Measurements from ENCODE around the gene CBLL1. TPM values are rescaled to one million over a fixed set of nuclear protein-coding genes. Genes with fewer than 3 reads are reported as not detected.
A peak's percentile ranks its signal among the peaks of the same experiment; 100 is the strongest.

The CBLL1 gene
- total RNA-seq, 2 donors from 2014 or later: 35.7 to 39.7 TPM

- Mint-ChIP-seq H3K4me3 (no peak overlapping the region), H3K27ac (no peak overlapping the region), H3K9me3 (no peaks in the 10 kb centered on the region), H3K4me1 (no peaks in the 10 kb centered on the region), H3K36me3 (ENCODE audit: low read depth) (no peaks in the 10 kb centered on the region), H3K27me3 (no peaks in the 10 kb centered on the region)
- no peak for ATAC-seq (replicated peaks)
Observed at GRCh38 chr7:107777702-107778101, 33.8 kb downstream of the CBLL1 start.

DNA sequence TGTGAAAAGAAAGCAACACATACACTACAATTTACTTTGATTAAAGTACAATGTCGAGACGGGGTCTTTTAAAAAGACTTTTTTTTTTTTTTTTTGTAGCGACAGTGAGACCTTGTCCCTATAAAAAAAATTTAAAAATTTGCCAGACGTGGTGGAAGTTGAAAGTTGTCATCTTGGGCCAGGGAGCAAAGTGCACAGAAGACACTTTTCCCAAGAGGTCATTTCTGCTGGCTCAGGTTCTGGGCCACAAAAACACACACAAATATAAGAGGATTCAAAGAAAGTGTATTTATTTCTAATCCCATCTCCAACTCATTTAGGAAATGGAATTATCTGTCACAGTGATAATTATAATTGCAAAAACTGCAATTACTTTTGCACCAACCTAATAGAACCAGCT lies 34.3 kb downstream of the CBLL1 start:
- H3K9me3 Mint-ChIP-seq: no peaks in the 10 kb centered on the region
- no peaks in the 10 kb centered on the region for H3K27me3 Mint-ChIP-seq
- H3K4me1 Mint-ChIP-seq: no peaks in the 10 kb centered on the region
- H3K27ac Mint-ChIP-seq: no peak overlapping the region
- no peaks in the 10 kb centered on the region for H3K36me3 Mint-ChIP-seq (ENCODE audit: low read depth)
- no peak overlapping the region for H3K4me3 Mint-ChIP-seq
- no peak for ATAC-seq (replicated peaks)

GRCh38 chr7:107779647-107780099 lies 35.7 kb downstream of the CBLL1 start:
- ATAC-seq (replicated peaks): no peak
- Mint-ChIP-seq H3K27ac (no peak overlapping the region), H3K36me3 (ENCODE audit: low read depth) (no peaks in the 10 kb centered on the region), H3K4me3 (no peak overlapping the region), H3K27me3 (no peaks in the 10 kb centered on the region), H3K4me1 (no peaks in the 10 kb centered on the region), H3K9me3 (no peaks in the 10 kb centered on the region)

GRCh38 chr7:107782374-107782773 lies 38.4 kb downstream of the CBLL1 start:
- no peaks in the 10 kb centered on the region for H3K9me3 Mint-ChIP-seq
- ATAC-seq (replicated peaks): no peak
- peaks cover 10% of the 10 kb centered on the region for H3K4me1 Mint-ChIP-seq

GRCh38 chr7:107783648-107784047 lies 39.7 kb downstream of the CBLL1 start:
- Mint-ChIP-seq H3K36me3 (ENCODE audit: low read depth) (no peaks in the 10 kb centered on the region), H3K9me3 (no peaks in the 10 kb centered on the region), H3K4me3 (no peak overlapping the region), H3K27me3 (no peaks in the 10 kb centered on the region), H3K27ac (no peak overlapping the region), H3K4me1 (peaks cover 18% of the 10 kb centered on the region)
- ATAC-seq (replicated peaks): no peak

More at GRCh38 chr7:107782374-107782773, 38.4 kb downstream of the CBLL1 start:
- Mint-ChIP-seq H3K4me3 (no peak overlapping the region), H3K27me3 (no peaks in the 10 kb centered on the region), H3K36me3 (ENCODE audit: low read depth) (no peaks in the 10 kb centered on the region), H3K27ac (no peak overlapping the region)

GRCh38 chr7:107785170-107785569 lies 41.2 kb downstream of the CBLL1 start:
- peak; percentile 69 for ATAC-seq (replicated peaks)
- Mint-ChIP-seq H3K27ac (no peak overlapping the region), H3K9me3 (no peaks in the 10 kb centered on the region), H3K4me1 (peaks cover 18% of the 10 kb centered on the region), H3K27me3 (no peaks in the 10 kb centered on the region), H3K36me3 (ENCODE audit: low read depth) (no peaks in the 10 kb centered on the region), H3K4me3 (peak overlapping the region; percentile 25)

GRCh38 chr7:107785926-107786325 lies 42.0 kb downstream of the CBLL1 start:
- H3K36me3 Mint-ChIP-seq (ENCODE audit: low read depth): no peaks in the 10 kb centered on the region
- no peak overlapping the region for H3K27ac Mint-ChIP-seq
- peaks cover 18% of the 10 kb centered on the region for H3K4me1 Mint-ChIP-seq
- H3K4me3 Mint-ChIP-seq: peak overlapping the region; percentile 25
- H3K27me3 Mint-ChIP-seq: no peaks in the 10 kb centered on the region
- ATAC-seq (replicated peaks): no peak
- H3K9me3 Mint-ChIP-seq: no peaks in the 10 kb centered on the region

- ATAC-seq (replicated peaks): no peak
- no peaks in the 10 kb centered on the region for H3K36me3 Mint-ChIP-seq (ENCODE audit: low read depth)
Observed at GRCh38 chr7:107788216-107788615, 44.3 kb downstream of the CBLL1 start.

DNA sequence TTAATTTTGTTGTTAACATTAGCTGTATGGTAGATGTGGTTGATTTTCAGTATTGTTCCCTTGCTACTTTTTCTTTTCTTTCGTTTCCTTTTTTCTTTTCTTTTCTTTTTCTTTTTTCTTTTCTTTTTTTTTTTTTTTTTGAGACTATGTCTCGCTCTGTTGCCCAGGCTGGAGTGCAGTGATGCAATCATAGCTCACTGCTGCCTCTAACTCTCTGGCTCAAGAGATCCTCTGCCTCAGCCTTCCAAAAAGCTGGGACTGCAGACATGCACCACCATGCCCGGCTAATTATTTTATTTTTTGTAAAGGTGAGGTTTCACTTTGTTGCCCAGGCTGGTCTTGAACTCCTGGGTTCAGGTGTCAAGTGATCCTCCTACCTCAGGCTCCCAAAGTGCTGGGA lies 44.7 kb downstream of the CBLL1 start:
- no peaks in the 10 kb centered on the region for H3K9me3 Mint-ChIP-seq
- peaks cover 18% of the 10 kb centered on the region for H3K4me1 Mint-ChIP-seq
- ATAC-seq (replicated peaks): no peak
- H3K27me3 Mint-ChIP-seq: no peaks in the 10 kb centered on the region
- no peak overlapping the region for H3K4me3 Mint-ChIP-seq
- no peak overlapping the region for H3K27ac Mint-ChIP-seq
- no peaks in the 10 kb centered on the region for H3K36me3 Mint-ChIP-seq (ENCODE audit: low read depth)

More at GRCh38 chr7:107788216-107788615, 44.3 kb downstream of the CBLL1 start:
- Mint-ChIP-seq H3K9me3 (no peaks in the 10 kb centered on the region), H3K4me1 (peaks cover 18% of the 10 kb centered on the region), H3K27ac (no peak overlapping the region), H3K4me3 (no peak overlapping the region), H3K27me3 (no peaks in the 10 kb centered on the region)

GRCh38 chr7:107789647-107790046 lies 45.7 kb downstream of the CBLL1 start:
- Mint-ChIP-seq H3K9me3 (no peaks in the 10 kb centered on the region), H3K4me3 (no peak overlapping the region), H3K27me3 (no peaks in the 10 kb centered on the region), H3K4me1 (peaks cover 18% of the 10 kb centered on the region), H3K36me3 (ENCODE audit: low read depth) (no peaks in the 10 kb centered on the region), H3K27ac (no peak overlapping the region)
- ATAC-seq (replicated peaks): no peak

- Mint-ChIP-seq H3K9me3 (no peaks in the 10 kb centered on the region), H3K4me3 (no peak overlapping the region), H3K27ac (no peak overlapping the region)
Observed at GRCh38 chr7:107792364-107792763, 48.4 kb downstream of the CBLL1 start.

DNA sequence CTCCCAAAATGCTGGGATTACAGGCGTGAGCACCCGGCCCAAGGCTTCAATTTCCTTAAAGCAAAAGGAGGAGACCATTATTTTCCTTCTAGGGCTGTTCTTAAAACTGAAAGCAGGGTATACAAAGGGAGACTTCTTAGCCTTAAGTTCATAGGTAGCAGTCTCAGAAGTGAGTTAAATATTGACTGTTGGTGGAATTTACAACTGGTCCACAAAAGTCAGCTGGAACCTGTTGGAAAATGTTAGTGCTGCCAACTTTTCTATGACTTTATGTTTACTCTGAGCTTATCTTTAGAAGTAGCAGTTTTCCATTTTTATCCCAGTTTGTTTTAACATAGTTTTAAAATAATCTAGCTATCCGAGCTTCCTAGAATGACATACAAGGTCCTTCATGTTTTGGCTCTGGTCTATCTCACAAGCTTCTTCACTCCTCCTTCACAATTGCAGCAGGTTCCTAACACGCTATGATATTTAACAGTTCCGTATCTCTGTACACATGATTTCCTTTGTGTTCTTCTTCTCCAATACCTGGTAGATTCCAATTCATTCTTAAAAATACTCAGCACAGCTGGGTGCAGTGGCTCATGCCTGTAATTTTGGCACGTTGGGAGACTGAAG lies 55.8 kb downstream of the CBLL1 start:
- H3K27me3 Mint-ChIP-seq: no peaks in the 10 kb centered on the region
- no peak overlapping the region for H3K4me3 Mint-ChIP-seq
- H3K27ac Mint-ChIP-seq: no peak overlapping the region
- H3K9me3 Mint-ChIP-seq: no peaks in the 10 kb centered on the region
- no peak for ATAC-seq (replicated peaks)
- no peaks in the 10 kb centered on the region for H3K36me3 Mint-ChIP-seq (ENCODE audit: low read depth)
- no peaks in the 10 kb centered on the region for H3K4me1 Mint-ChIP-seq

More at GRCh38 chr7:107792364-107792763, 48.4 kb downstream of the CBLL1 start:
- ATAC-seq (replicated peaks): no peak
- no peaks in the 10 kb centered on the region for H3K27me3 Mint-ChIP-seq
- H3K4me1 Mint-ChIP-seq: peaks cover 8% of the 10 kb centered on the region
- H3K36me3 Mint-ChIP-seq (ENCODE audit: low read depth): no peaks in the 10 kb centered on the region

GRCh38 chr7:107803009-107803610 lies 59.2 kb downstream of the CBLL1 start, which contains the start of gene SLC26A3:
Gene SLC26A3, minus strand, starts transcription at chr7:107803223. Its CDS starts 8,714 bp downstream, at chr7:107794509.
- Mint-ChIP-seq H3K27me3 (no peaks in the 10 kb centered on the region), H3K4me3 (no peak within 1 kb of the TSS), H3K27ac (no peak within 1 kb of the TSS), H3K36me3 (ENCODE audit: low read depth) (no peaks in the 10 kb centered on the region), H3K4me1 (no peaks in the 10 kb centered on the region), H3K9me3 (no peaks in the 10 kb centered on the region)
- ATAC-seq (replicated peaks): no peak

- Mint-ChIP-seq H3K36me3 (ENCODE audit: low read depth) (no peaks in the 10 kb centered on the region), H3K4me3 (no peak overlapping the region), H3K4me1 (peaks cover 9% of the 10 kb centered on the region), H3K27me3 (no peaks in the 10 kb centered on the region), H3K9me3 (no peaks in the 10 kb centered on the region), H3K27ac (no peak overlapping the region)
- ATAC-seq (replicated peaks): no peak
Observed at GRCh38 chr7:107809179-107809578, 65.2 kb downstream of the CBLL1 start.

- Mint-ChIP-seq H3K4me3 (no peak overlapping the region), H3K27ac (no peak overlapping the region), H3K9me3 (no peaks in the 10 kb centered on the region), H3K36me3 (ENCODE audit: low read depth) (no peaks in the 10 kb centered on the region), H3K4me1 (peaks cover 17% of the 10 kb centered on the region), H3K27me3 (no peaks in the 10 kb centered on the region)
- peak; percentile 22 for ATAC-seq (replicated peaks)
Observed at GRCh38 chr7:107810626-107811025, 66.7 kb downstream of the CBLL1 start.

Measured in activated T-helper 17 cell treated with anti-CD3 and anti-CD28 coated beads, Interleukin-2, amount 50 U/mL, for 72 hours (primary cell).